Heart left ventricle (tissue), 13 donors: ENCODE results near the gene DAB1.

Source experiments
- CTCF ChIP-seq, 12 donors: fragments of 200-600 bp; sonication (generic) in 4 of 12; IDR thresholded peaks; one replicate each; pipeline versions ENCODE4 v1.5.0 to v1.8.0; 2018 to 2022; ENCODE audit warnings: antibody characterized with exemption in 12 of 12, mild to moderate bottlenecking in 5 of 12
- POLR2A ChIP-seq, 2 donors: fragments of 450-650 bp; IDR thresholded peaks; one replicate each; pipeline ENCODE4 v1.6.1; 2017; ENCODE audit warnings: antibody characterized with exemption in 2 of 2, mild to moderate bottlenecking in 2 of 2, moderate library complexity in 2 of 2
- donor health status: ischemic (EF 13 %, LVEDD 7.1; RV severe dilation, severe dysfunction).
- donor health status: DM: no; HTN: yes; CAD: no.
- donor health status: DM: no; HTN: no; CAD: no.
- donor health status: ischemic (EF 25% LVEDD 6.9; RV normal size, moderate dysfunction).
- donor health status: ischemic (EF 25% LVEDD 5.7; RV mildly dilated, moderate dysfunction).
- donor health status: ischemic (EF 35%, LVEDD 5.7; RV mildly dilated, moderate dysfunction).
- donor health status: nonischemic (EF 11% LVEDD 7.7; RV severe dilation, severe dysfunction).
- donor health status: DM: yes; HTN: yes; CAD: no.
- donor health status: PGD.
- donor health status: ischemic (EF 29% LVEDD 5.4; RV normal size, mild dysfunction).
- donor health status: nonischemic (EF 23%, LVEDD 6.1; RV moderate dilation, normal function).

DNA sequence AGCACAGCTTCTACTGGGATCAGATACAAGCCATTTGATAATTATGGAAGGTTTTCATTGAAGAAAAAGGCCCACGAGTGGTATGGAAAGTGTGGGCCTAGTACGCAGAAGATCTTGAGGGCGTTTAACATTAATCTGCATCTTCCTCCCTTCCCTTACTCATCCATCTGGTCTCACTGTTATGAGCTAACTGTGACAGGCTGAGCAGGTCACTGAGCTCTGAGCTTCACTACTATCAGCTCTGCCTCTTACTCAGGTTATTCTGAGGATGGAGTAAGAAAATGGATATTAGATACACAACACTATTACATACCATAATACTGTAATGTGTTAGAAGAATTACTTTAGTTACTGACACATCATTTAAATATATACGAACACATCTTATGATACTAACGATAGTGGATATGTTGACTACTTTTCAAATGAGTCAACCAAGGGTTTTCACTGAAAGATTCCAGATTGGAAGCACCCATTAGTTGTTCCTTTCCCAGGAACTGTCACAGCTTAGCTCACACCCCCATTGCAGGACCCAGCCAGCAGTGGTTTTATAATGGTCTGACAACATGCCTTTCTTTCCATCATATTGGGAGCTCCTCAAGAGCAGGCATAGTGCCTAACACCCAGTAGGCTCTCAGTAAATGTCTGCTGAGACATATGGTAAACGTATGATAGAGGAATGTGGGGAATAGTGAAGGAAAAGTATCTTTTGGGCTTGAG lies 360.3 kb downstream of the DAB1 start:
- no peak for TF ChIP-seq CTCF (IDR thresholded peaks at IDR 0.05)
- no peak for TF ChIP-seq POLR2A (IDR thresholded peaks at IDR 0.05)
